ELF-1 (cell line): ENCODE measurements around the gene PTPN7.
A peak's percentile ranks its signal among the peaks of the same experiment; 100 is the strongest.
"Not testable (repeated sequence)": the region's sequence is repeated elsewhere in the genome, so short reads cannot be mapped to it uniquely, and the experiment has no call there.

Experiments
- DNase-seq: peaks from one replicate; pipeline ENCODE4 v3.0.0-alpha.2; 2016; ENCODE audit warnings: low read depth, low spot score

The PTPN7 gene

GRCh38 chr1:202152399-202152798 is 8.0 kb downstream of the PTPN7 start:
- no peak for DNase-seq

DNA sequence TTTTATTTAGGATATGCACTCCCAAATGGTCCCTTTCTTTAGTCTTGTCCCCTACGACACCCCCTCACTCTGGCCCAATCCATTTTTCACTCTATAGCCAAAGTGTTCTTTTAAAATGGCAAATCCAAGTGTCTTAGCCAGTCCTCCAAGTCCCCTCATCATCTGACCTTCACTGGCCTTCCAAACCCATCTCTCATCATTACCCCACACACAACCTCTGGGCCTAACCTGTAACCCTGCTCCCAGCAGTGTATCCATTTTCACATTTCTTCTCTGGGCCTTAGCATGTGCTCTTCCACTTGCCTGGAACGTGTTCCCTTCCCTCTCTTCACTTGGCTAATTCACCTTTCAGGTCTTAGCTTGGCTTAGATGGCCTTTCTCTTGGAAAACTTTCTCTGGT is 9.4 kb downstream of the PTPN7 start:
- no peak for DNase-seq

- no peak for DNase-seq
These were observed 9.8 kb downstream of the PTPN7 start for GRCh38 chr1:202150602-202151001.

- DNase-seq: no peak
These were observed 10.2 kb downstream of the PTPN7 start for GRCh38 chr1:202150187-202150586.

- DNase-seq: no peak
These were observed 10.8 kb downstream of the PTPN7 start for GRCh38 chr1:202149566-202149965.

DNA sequence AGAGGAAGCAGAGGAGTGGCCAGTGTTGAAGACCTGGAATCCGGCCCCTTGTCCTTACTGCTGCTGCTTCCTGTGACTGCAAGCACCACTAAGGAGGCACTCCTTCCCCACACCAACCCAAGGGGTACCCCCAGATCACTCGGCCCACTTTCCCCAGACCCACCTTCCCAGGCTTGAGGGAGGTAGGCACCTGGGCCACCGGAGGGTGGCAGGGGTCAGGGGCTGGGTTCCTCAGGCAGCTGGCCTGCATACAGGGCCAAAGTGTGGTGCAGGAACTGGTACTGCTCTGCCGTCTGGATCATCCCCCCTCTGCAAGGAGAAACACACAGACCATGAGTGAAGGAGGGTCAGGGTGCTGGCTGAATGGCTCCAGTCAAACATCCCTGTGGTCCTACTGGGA is 12.0 kb downstream of the PTPN7 start:
- DNase-seq: no peak

DNA sequence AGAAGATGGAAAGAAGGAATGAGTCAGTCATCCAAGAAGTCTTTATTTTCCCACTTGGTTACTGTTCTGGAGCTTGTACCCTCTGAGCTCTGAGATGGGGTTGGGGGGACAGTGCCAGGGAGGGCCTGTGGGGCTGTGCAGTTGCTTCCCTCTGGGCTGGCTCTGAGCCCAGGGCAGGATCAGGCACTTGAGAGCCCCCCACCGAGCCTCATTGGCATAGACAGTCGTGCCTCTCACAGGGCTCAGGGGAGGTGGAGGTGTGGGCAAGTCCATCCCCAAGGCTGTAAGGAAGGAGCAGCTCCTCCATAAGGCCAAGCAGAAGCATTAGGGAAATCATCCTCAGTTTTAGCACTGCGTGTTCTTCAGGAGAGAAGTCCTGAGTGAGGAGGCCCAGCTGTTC is 13.4 kb downstream of the PTPN7 start:
- DNase-seq: no peak

- no peak for DNase-seq
These were observed 14.1 kb downstream of the PTPN7 start for GRCh38 chr1:202146279-202146678.

DNA sequence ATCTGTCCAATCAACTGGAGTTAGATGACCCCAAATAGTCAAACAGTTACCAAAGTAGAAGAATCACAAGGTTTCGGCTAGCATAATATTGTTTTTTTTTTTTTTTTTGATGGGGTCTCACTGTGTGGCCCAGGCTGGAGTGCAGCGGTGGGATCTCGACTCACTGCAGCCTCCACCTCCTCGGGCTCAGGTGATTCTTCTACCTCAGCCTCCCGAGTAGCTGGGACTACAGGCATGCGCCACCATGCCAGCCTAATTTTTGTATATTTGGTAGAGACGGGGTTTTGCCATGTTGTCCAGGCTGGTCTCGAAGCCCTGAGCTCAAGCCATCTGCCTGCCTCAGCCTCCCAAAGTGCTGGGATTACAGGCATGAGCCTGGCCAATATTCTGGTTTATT is 14.7 kb downstream of the PTPN7 start:
- DNase-seq: not testable (repeated sequence)

DNA sequence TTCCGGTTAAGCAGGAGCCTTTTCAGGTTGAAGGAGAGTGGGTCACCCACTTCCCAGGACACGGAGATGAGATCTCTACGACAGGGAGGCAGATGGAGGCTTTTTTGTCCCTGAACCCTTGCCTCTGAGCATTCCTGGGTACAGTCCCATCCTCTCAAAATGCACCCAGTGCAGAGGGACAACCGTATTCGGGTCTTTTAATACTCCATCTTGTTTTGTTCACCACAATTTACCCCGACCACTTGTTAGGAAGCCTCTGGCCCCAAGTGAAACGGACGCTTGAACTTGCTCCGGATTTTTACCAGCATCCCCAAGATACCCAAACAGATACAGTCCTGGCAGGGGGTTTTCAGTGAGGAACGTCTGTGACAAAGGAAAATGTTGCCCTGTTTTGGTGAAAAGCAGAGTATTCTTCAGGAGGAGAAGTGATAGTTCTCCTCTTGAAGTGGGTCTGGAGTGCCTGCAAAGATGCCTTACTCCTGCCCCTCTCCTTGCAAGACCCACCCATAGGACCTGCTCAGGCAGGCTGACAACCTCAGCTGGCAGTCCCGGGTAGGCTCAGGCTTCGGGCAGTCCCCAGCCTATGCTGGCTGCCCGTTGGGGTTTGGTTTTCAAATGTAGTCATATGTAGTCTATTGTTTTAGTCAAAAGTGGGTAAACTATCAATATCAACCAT is 15.2 kb downstream of the PTPN7 start:
- DNase-seq: no peak

DNA sequence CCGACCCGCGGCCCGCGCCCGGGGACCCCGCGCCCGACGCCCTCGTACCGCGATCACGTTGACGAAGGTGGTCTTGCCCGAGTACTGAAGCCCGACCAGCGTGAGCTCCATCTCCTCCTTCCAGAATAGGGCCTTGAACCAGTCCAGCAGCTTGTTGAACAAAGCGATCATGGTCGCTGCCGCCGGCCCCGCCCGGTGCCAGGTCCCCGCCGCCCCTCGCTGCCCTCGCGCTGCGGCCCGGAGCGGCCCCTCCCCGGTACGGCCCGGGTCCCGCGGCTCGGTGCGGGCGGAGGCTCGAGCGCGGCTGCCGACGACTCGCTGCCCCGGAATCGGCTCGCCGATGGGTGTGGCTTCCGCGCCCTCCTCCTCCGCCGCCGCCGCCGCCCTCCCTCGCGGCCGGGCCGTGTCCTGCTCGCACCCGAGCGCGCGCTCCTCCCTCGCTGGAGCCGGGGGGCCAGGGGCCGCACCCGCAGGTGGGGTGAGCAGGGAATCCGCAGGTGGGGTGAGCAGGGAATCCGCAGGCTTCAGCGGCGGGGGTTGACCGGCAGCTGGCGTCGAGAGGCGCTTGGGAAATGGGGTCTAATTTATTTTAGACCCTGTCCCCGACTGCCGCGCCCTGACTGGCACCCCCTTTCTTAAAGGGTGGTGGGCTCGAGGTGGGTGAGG is 15.9 kb downstream of the PTPN7 start, which contains the start of gene ARL8A:
Gene ARL8A, minus strand, starts transcription at position 336 of the 666 bp plus-strand sequence. Its CDS starts 165 bp downstream, at position 171.
- DNase-seq: no peak

DNA sequence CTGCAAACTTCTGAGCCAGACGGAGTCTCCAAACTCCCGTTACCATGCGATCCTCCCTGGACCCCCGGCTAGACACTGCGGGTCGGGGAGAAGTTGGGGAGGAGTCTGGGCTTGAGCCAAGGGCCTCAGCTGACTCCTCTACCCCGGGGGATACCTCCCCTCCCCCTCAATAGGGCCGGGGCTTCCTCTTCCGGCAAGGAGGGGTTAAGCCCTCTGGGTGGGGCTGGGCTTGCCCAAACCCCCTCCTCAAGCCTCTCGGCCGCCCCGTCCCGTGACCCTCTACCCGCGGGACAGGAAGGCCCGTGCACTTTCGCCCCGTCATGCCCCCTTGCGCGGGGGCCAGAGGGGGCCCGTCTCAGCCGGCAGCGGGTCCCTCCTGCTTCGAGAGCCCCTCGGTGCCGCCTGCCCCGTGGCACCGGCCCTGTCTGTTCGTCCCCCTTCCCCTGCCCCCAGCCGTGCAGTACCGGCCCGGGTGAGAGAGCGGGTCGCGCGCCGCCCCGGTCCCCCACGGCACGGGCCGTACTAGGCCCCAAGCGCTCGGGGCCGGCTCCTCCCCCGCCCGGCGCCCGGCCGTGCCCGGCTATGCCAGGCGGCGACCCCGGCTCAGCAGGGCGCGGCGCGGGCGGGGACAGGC is 16.5 kb downstream of the PTPN7 start:
- DNase-seq: peak; percentile 53

GRCh38 chr1:202143011-202143767 is 17.2 kb downstream of the PTPN7 start:
- no peak for DNase-seq

- DNase-seq: not testable (repeated sequence)
These were observed 18.9 kb downstream of the PTPN7 start for GRCh38 chr1:202141468-202141867.

DNA sequence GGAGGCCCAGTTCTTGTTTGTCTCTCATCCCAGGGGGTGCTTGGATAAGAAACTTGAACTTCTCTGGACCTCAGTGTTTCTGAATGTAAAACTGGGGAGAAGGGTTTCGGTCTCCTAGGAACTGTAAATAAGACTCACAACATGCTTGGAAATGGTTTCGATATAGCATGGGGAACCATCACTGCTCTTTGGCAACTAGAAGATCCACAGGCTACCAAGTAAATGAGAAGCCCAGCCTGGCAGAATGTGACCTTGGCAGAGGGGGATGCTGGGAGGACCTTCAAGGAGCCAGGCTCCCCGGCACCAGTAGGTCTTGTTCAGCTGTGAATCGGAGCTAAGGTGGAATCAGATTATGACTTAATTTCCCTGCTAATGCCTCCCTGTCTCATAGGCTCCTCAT is 19.6 kb downstream of the PTPN7 start:
- no peak for DNase-seq

GRCh38 chr1:202135221-202135721 is 25.1 kb downstream of the PTPN7 start:
- DNase-seq: peak; percentile 88

DNA sequence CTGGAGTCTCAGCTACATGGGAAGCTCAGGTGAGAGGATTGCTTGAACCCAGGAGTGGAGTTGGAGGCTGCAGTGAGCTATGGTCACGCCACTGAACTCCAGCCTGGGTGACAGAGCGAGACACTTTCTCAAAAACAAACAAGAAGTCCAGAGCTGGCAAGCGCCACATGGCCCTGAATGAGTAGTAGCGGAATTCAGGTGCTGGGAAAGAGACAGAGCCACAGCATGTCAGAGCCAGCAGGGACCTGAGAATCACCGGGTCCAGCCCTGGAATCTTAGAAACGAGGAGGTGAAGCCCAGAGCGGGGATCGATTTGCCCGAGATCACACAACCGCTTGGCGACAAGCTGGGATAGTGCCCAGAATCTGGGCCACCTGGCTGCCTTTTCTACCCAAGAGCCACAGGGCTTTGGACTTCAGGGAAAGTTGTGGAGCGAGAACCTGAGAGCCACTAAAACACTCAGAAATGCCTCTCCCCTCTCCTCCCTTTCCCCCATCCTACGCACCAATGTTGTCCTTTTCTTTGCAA is 25.7 kb downstream of the PTPN7 start:
- DNase-seq: no peak

GRCh38 chr1:202133989-202134388 is 26.4 kb downstream of the PTPN7 start:
- DNase-seq: no peak

DNA sequence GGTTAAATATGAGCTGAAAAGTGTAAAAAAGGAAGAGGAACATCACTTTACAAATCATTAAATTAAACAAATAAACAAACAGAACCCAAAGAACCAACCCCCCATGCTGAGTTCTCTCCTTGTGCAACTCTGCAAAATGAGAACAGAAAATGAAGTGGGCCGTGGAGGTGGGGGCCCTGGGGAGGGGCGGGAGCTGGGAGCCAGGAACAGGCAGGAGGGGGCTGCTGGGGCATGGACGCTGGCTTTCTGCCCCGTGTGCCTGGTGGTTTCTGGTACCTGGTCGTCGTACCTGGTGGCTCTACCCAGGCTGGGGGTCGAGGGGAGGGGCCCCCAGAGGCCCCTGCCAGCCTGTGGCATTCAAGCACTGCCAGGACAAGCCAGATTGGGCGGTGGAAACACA is 26.9 kb downstream of the PTPN7 start:
- no peak for DNase-seq

- no peak for DNase-seq
These were observed 27.4 kb downstream of the PTPN7 start for GRCh38 chr1:202133001-202133400.

DNA sequence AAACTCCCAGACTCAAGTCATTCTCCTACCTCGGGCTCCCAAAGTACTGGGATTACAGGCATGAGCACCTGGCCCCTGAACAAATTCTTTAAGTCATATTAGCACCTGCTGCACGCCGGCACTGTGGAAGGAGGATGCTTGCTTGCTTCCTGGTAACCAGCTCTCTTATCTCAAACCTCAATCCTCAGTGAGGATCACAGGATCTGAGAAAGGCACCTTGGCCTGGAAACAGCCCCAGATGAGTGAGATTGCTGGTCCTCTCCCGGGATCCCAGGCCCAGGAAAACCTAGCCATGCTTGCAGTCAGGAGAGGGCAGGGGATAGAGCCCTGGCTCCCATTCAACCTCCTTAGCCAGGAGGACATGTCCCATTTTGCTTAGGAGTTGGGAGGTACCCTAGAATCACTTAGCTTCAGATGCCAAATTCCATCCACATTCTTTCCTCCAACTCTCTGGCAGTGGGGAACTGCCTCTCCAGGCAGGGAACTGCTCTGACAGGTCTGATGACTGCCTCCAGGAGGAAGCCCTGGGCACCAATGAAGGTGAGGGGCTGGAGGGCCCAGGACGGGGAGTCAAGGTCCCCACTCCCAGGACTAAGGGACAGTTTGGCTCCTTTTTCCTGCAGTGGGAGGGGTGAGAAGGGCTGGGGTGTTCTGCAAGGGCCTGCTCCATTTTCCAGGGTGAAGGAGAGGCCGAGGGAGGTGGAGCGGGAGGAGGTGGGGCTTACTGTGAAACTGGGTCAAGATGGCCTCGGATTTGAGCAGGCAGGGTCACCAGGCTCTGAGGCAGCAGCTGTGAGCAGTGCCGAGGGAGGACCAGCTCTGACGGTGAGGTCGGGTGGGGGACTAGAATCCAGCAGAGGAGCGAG is 28.2 kb downstream of the PTPN7 start:
- peak; percentile 43 for DNase-seq
